HG02884 (cell line): ENCODE results near the gene CORO2B.
"Not testable (repeated sequence)": the region's sequence is repeated elsewhere in the genome, so short reads cannot be mapped to it uniquely, and the experiment has no call there.

Experiments
- ATAC-seq: cut with Tn5 transposase; IDR thresholded peaks from one replicate; pipeline ENCODE4 v1.9.1; 2021; ENCODE audit warnings: mild to moderate bottlenecking, moderate library complexity; ENCODE audit not compliant: unreplicated experiment

CORO2B gene

DNA sequence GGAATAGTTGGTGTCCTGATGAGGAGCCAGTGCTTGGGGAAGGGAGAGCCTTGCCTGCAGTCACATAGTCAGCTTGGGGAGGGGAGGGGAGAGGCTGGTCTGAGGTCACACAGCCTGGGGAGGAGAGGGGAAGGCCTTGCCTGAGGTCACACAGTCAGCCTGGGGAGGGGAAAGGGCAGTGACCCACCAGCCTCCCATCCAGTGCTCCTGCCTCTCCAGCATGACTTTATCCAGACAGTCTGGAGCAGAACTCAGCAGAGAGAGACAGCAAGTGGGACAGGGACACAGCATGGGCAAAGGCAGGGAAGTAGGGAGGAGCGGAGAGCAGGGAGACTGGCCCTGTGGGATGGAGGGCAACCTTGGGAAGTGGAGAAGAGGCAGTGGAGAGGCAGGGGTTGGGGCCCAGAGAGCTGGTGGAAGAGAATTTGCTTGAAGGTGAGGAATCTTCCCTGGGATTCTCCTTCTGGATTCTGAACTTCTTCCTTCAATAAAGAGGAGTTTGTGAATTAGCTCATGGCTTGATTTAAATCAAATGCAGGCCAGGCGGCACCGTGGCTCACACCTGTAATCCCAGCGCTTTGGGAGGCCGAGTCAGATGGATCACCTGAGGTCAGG is 64.5 kb downstream of the CORO2B start:
- no peak for ATAC-seq

DNA sequence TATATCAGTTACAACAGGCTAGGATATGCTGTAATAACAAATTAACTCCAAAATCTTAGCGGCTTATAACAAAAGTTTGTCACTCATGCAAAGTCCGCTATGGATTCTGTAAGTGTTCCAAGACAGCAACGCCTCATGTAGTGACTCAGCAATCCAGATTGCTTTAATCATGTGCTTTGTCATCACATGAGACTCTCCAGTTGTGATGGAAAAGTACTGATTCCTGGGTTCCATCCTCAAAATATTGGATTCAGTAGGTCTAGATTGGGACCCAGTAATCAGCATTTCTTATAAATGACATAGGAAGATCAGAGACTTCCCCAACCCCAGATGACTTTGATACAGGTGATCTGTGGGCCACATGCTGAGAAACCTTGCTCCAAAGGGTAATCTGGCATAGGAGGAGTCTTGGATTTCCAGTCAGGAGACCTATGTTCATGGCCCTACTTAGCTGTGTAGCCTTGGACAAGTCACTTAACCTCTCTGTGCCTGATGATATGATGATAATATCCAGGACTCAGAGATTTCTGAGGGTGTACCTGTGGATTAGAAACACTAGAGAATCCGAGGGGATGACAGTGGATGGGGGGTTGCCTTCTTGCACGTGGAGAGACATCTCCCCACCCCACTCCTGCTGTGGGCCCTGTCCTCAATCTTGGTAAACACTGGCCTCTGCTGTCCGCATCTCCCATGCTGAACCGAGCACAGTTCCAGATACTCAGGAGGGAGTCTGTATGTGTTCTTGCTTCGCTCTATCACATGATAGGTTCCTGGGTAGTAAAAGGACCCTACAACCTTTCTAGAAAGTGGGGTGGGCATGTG is 65.5 kb downstream of the CORO2B start:
- no peak for ATAC-seq

- ATAC-seq, result no peak
Observed at GRCh38 chr15:68644996-68645395, 66.2 kb downstream of the CORO2B start.

DNA sequence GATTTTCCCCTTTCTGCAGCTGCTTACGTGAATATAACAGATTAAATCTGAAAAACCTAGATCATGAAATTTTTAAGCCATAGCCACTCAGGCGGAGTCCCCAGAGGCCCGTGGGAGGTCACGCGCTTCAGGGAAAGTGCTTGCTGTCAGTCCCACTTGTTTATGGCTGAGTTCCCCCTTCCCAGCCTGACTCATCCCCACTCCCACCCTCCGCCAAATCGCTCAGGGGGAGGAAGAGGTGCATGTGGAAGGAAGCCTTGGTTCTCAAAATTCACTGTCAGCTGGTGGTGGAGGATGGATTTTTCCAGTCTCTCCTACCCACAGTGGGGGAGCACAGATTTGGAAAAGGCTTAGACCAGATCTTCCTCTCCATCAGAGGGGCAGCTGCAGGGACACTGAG is 67.4 kb downstream of the CORO2B start:
- no peak for ATAC-seq

DNA sequence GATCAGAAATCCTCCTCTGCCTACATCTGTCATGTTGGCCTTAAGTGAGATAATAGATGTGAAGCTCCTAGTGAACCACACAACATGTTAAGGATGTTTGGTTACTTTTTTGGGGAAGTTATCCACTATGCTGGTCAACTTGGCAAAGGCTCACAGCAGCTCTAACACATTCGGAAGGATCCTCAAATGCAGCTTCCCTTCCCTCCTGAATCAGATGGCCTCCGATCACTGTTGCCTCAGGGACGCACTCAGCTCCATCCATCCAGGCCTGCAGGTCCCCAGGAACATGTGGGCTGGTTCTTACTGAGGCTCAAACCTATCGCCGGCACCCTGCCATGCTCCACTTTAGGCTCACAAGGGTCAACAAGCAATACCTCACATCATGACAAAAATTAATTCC is 67.9 kb downstream of the CORO2B start:
- no peak for ATAC-seq

- ATAC-seq, result not testable (repeated sequence)
Observed at GRCh38 chr15:68647361-68647760, 68.6 kb downstream of the CORO2B start.

- no peak for ATAC-seq
Observed at GRCh38 chr15:68650901-68651709, 72.3 kb downstream of the CORO2B start.

GRCh38 chr15:68651916-68652525 is 73.2 kb downstream of the CORO2B start:
- no peak for ATAC-seq

- ATAC-seq, result no peak
Observed at GRCh38 chr15:68653031-68653635, 74.3 kb downstream of the CORO2B start.

- ATAC-seq, result no peak
Observed at GRCh38 chr15:68653801-68654200, 75.0 kb downstream of the CORO2B start.

- no peak for ATAC-seq
Observed at GRCh38 chr15:68654786-68655560, 76.2 kb downstream of the CORO2B start.

DNA sequence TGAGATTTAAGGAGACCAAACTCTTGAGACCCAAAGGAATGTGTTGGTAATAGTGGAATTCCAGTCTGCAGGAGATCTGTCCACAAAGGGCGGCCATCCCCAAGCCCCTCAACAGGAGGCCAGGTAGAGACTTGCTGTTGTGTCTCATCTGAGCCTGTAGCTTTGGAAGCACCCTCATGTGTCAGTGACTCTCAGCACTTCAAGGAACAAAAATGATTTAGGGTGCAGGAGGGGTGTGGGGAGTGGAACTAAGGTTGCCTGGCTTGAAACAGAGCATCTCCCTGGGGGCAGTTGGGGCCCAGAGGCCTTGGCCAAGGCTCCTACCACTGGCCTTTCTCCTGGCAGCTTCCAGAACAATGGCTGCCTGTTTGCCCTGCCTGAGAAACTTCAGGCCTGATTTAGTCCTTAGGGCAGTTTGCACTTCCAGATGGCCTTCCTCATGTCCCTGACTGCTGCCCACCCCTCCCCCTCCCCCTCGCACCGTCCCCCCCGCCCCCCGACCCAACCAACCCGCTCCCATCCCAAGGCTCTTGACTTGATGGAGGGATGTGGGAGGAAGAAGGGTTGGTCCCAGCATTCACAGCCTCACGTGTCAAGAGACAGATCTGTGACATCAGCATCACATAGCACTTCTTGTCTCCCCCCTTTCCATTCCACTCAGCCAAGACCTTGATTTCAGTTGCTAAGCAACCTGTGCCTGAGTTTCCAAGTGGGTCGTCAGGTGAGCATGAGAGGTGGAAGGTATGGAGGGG is 77.1 kb downstream of the CORO2B start:
- no peak for ATAC-seq

DNA sequence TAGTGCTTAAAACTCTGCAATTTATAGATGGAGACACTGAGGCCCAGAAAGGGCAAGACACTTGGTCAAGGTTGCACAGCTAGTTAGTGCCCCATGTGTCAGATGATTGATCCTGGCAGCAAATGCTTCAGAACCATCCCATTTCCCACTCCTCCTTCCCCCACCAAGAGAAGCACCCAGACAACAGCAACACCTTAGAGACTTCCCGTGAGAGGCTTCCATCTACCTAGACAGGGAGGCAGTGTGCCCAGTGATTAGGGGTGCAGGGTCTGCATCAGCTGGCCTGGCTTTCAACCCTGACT is 77.6 kb downstream of the CORO2B start:
- ATAC-seq, result no peak

- no peak for ATAC-seq
Observed at GRCh38 chr15:68658151-68658550, 79.4 kb downstream of the CORO2B start.

- ATAC-seq, result no peak
Observed at GRCh38 chr15:68658641-68659358, 80.0 kb downstream of the CORO2B start.

DNA sequence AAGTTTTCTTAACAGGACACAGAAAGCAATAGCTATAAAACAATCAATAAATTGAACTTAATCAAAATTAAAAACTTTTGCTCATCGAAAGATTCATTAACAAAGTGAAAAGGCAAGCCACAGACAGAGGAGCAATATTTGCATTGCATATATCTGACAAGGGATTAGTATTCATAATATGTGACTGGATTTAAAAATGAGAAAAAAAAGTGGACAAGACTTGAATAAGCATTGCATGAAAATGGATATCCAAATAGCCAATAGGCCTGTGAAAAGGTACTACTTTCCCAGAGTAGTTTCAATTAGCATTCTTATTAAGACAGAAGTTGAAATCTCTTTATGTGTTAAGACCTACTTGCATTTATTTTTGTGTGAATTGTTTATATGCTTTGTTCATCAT is 84.7 kb downstream of the CORO2B start:
- ATAC-seq, result no peak

DNA sequence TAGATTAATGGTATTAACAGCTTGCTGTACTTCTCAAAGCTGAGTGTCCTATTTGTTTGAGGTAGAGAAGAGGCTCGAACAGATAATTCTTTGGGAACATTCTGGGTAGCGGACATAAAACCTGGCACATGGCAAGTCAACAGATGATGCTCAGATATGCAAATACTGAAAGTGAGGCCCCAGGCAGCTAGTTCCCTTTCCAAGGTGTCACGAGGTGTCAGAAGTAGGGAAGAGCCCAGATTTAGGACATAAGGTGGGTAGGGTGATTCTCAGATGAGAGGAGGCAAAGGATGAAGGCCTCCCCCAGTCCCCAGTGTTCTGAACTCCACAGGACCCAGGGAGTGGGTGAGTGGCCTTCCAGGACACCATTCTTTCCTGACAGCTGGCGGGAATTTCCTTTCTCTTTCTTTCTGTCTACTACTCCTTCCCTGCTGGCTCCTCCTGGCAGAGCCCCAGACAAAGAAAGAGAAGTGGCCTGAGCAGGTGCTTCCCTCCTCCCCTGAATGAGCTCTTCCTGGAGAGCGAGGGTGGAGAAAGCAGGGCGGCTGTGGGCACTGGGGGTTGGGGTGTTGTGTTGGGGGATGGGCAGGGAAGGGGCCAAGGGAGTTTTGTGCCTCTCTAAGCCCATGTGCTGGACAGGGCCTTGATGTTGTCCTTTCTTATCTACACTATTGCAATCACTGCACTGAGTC is 87.5 kb downstream of the CORO2B start:
- ATAC-seq, result no peak

DNA sequence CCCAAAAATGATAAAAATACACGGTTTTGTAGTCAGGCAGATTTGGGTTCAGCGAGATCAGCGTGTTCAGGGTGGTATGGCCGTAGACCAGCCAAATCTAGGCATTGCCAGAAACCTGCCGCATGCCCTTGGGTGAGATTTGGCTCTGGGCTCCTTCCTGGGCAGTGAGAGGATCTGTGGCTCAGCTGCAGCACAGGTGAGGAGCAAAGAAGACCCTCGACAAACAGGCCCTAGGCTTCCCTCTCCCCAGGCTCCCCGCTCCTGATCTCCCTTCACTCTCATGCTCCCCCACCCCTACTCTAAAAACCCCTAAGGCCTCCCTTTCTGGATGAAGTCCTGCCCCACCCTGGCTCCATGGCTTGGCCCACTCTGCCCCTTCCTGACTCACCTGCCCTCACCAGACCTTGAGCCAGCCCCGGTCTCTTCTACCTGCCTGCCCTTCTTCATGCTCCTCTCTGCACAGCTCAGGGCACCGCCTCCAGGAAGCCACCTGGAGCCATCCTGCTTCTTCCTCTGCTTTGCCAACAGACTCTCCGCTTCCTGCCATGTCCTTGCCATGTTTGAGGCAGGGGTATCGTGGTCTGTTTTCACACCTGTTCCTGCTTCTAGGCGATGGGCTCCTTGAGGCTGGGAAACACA is 88.1 kb downstream of the CORO2B start:
- no peak for ATAC-seq
